ENCODE results near the gene C10orf120. TPM values are rescaled to one million over a fixed set of nuclear protein-coding genes. Genes with fewer than 3 reads are reported as not detected.

Gene C10orf120
- total RNA-seq, 4 donors from 2014 or later: not detected

DNA sequence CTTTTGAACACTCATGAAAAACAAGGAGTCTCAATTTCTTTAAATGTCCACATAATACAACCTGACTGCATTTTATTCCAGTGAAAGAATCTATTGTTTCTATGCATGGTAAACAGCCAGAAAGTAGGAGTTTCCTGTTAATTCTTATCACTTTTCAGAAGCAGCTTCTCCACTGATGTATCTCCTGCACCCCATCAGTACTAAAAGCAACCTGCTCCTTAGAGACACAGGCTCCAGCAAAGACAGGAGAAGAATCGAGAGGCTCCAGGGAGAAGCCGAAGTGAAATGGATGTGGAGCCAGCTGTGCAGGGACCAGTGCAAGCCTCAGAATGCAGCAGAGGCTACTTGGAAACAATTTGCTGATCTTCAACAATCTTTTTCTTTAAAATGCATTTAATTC is 16.4 kb upstream of the C10orf120 start:
- no peak for TF ChIP-seq CTCF (IDR thresholded peaks at IDR 0.05)
- no peak for DNase-seq (ENCODE audit: low spot score)
- no peak for ATAC-seq (ENCODE audit: low FRiP score)

GRCh38 chr10:122715576-122715975 is 15.9 kb upstream of the C10orf120 start:
- ATAC-seq (ENCODE audit: low FRiP score) (no peak), DNase-seq (ENCODE audit: low spot score) (no peak)
- no peak for TF ChIP-seq CTCF (IDR thresholded peaks at IDR 0.05)

GRCh38 chr10:122713091-122713885 is 13.6 kb upstream of the C10orf120 start:
- no peak for ATAC-seq (ENCODE audit: low FRiP score)
- DNase-seq (ENCODE audit: low spot score): no peak

GRCh38 chr10:122710576-122710975 is 10.9 kb upstream of the C10orf120 start:
- no peak for TF ChIP-seq CTCF (IDR thresholded peaks at IDR 0.05)
- DNase-seq (ENCODE audit: low spot score): no peak
- ATAC-seq (ENCODE audit: low FRiP score): no peak

More at GRCh38 chr10:122713091-122713885, 13.6 kb upstream of the C10orf120 start:
- no peak for TF ChIP-seq CTCF (IDR thresholded peaks at IDR 0.05)

DNA sequence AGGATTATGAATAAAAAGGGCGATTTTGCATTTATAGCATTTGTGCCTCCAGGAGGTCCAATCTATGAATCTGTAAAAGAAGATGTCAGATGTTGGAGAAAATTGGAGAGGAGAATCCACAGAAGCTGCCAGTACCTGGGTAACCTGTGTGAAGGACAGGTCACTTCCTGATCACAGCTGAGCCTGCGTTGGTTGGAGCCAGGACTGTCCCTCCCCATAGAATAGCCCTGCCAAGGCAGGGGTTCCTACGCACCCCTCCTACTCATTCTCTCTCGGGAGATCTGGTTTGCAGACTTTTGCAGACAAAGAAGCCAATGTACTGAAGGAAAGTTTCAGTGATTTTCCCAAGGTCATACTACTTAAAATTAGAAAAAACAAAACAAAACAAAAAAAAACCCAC is 10.3 kb upstream of the C10orf120 start:
- DNase-seq (ENCODE audit: low spot score): no peak
- no peak for ATAC-seq (ENCODE audit: low FRiP score)
- no peak for TF ChIP-seq CTCF (IDR thresholded peaks at IDR 0.05)

- no peak for TF ChIP-seq CTCF (IDR thresholded peaks at IDR 0.05)
- DNase-seq (ENCODE audit: low spot score) (no peak), ATAC-seq (ENCODE audit: low FRiP score) (no peak)
These were observed 7.9 kb upstream of the C10orf120 start for GRCh38 chr10:122707535-122707934.

GRCh38 chr10:122706947-122707346 is 7.3 kb upstream of the C10orf120 start:
- no peak for TF ChIP-seq CTCF (IDR thresholded peaks at IDR 0.05)
- no peak for ATAC-seq (ENCODE audit: low FRiP score)
- no peak for DNase-seq (ENCODE audit: low spot score)
